Skeletal muscle cell (primary cell): Measurements from ENCODE around the gene HOXC5.
"Not testable (repeated sequence)": the region's sequence is repeated elsewhere in the genome, so short reads cannot be mapped to it uniquely, and the experiment has no call there.

Source experiments
- DNase-seq: peaks from one replicate; pipeline ENCODE4 v3.0.0-alpha.2; 2010; ENCODE audit warnings: low read depth
- H3K4me3 ChIP-seq: 2 replicates; pipeline ENCODE4 v1.5.1; 2011; ENCODE audit warnings: low read depth, mild to moderate bottlenecking, control low read depth, low read length, moderate library complexity

HOXC5 gene

DNA sequence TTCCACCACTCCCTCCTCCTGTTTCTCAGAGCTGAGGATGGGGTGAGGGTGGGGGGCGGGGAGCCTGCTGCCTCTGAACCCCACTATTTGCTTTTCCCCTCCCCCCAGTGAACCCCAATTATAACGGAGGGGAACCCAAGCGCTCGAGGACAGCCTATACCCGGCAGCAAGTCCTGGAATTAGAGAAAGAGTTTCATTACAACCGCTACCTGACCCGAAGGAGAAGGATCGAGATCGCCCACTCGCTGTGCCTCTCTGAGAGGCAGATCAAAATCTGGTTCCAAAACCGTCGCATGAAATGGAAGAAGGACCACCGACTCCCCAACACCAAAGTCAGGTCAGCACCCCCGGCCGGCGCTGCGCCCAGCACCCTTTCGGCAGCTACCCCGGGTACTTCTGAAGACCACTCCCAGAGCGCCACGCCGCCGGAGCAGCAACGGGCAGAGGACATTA is 21.9 kb downstream of the HOXC5 start:
- H3K4me3 ChIP-seq: peak overlapping the region; percentile 34
- no peak for DNase-seq

DNA sequence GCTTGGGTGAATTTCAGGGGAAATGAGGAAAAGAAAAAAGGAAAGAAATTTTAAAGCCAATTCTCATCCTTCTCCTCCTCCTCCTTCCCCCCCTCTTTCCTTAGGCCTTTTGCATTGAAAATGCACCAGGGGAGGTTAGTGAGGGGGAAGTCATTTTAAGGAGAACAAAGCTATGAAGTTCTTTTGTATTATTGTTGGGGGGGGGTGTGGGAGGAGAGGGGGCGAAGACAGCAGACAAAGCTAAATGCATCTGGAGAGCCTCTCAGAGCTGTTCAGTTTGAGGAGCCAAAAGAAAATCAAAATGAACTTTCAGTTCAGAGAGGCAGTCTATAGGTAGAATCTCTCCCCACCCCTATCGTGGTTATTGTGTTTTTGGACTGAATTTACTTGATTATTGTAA is 22.7 kb downstream of the HOXC5 start:
- no peak for DNase-seq
- no peak overlapping the region for H3K4me3 ChIP-seq

DNA sequence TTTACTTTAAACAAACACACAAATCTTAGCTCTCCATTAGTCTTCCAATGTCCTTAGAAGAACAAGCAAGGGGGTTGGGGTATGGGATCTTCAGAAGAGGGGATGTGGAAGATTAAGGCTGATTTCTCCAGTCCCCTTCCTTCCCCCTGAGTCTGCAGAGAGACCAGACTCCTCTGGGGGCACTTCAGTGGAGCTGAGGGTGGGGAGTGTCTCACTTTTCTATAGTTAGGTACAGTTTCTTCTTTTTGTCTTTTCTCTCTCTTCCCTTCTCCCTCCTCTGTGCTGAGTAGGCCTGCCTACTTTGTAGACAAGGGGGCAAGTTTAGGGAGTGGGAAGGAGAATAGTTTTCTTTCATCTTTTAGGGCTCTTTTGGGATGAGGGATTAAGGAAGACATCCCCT is 23.3 kb downstream of the HOXC5 start:
- DNase-seq: no peak
- H3K4me3 ChIP-seq: no peak overlapping the region

DNA sequence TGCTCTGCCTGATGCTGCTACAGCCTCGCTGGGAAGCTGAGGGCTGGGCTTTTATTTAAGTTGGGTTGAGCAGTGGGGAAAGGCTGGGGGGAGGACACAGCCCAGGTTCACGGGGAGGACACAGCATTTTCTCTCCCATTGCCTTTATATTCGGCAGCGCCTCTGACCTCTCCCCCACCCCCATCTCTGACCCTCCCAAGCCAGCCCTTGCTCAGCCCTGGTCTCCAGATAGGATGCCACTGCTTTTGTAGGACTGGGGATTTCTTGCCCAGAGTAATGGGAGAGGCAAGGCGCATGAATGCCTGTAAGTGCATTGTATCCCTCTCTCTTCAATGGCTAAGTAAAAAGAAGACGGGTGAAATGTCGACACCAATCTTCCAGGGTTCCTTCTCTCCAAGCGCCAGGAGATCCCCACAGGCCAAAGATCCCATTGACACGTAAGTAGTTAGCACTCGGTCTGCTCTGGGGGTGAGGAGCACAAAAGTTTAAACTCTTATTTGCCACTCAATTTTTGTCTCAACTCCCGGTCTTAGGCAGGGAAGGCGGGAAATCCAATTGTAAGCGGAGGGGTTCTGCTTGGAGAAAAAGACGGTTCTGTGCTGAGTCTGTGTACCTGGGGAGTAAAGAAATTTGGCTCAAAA is 25.4 kb downstream of the HOXC5 start:
- no peak for DNase-seq
- H3K4me3 ChIP-seq: no peak overlapping the region

DNA sequence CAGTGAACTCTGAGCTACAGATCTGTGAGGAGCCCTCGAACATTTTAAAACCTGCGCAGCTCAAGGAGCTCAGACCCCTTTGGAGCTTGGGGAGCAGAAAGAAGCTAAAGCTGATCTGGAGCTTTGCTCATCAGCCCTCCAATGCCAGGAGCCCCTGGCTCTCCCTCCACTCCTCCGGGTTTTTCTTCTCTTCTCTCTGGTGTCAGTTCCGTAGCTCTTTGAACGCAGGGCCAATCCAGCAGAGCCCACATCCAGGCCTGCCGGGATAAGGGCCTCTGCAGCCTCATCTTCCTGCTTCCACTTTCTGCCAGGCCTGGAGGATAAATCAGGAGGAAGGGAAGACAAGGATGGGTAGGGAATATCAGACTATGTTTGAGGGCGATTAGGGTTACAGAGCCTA is 26.8 kb downstream of the HOXC5 start:
- DNase-seq: no peak
- no peak overlapping the region for H3K4me3 ChIP-seq

DNA sequence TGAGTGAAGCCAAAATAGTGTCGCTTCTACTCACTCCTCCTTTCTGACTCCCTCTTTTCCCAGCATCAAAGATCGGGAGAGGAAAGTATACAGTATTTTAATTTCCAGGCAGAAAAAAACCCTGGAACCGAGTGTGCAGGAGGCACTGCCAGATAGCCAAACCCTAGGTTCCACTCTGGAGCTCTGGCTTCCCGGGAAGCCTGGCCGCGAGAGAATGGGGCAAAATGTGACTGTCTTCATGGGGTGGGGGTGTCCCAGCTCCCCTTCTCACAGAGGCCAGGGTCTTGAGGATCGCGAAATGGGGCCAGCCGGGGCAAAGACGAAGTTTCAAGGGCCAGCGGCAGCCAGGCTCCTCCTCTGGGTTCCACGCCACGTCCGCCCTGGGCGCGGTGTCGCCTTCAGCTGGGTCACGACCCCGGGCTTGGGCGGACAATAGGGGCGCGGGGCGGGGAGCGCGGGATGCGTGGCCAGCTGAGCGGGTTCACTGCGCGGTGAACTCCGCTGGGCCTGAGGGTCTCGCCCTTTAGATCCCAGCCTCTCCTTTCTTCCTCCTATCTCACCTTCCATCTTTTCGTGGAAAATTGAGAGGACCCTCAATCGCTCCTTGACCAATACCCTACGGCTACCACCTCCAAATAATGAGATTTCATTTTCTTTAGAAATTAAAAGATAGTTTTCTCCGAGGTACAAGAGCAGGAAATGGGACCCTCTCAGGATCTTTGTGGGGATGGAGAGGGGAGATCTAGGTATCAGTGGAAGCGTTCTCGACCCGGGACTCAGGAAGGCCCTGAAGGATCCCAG is 27.5 kb downstream of the HOXC5 start:
- no peak overlapping the region for H3K4me3 ChIP-seq
- DNase-seq: no peak

DNA sequence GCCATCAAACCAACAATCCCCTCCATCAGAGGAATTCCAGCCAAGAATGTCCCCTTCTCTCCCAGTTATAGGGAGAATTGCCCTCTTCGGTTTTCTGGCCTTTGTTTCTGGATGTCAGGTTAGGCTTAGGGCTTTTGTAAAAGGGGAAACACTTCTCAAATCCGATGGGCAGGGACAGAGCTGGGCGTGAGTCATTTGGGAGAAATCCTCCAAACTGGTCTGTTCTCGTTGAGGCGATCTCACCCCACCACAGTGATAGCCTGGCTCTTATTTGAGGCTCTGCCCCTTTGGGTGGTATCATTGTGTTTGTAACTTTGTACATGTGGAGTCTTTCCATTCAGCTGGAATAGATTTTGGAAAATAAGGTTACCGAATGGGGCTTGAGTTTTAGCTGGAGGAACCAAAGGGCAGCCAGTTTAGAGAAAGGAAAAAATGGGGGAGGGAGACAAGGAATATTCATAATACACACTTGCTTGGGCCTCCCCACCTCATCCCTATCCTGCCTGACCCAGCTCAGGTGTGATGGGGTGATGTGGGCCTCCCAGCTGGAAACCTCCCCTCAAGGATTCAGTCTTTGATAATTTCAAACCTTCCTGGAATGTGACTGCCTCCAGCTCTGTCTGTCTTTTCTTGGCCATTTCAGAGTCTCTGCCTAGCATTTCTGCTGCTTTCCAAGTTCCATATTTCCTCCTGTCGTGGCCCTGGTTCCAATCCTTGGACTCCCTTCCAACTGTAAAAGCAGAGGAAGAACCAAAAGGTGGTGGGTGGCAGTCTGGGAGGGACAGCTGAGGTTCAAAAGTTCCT is 28.3 kb downstream of the HOXC5 start:
- DNase-seq: no peak

DNA sequence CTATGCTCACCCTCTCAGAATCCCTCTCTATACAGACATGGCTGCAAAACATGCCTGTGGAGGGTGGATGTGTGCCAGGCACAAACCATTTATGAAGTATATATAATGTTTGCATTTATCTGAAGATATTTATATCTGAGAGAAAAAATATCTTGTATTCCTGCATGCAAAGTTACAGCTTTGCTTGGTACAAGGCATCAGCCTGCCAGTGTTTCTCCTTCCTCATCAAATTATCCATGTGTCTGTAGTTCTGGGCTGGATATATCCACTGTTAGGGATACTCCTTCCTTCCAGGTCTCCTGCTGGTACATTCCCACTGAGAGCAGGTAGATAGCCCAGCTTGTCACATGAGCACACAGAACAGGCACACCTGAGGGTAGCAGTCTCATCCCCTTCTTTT is 32.8 kb downstream of the HOXC5 start:
- H3K4me3 ChIP-seq: no peak overlapping the region
- no peak for DNase-seq

More for the DNA sequence above, 28.3 kb downstream of the HOXC5 start:
- no peak overlapping the region for H3K4me3 ChIP-seq

DNA sequence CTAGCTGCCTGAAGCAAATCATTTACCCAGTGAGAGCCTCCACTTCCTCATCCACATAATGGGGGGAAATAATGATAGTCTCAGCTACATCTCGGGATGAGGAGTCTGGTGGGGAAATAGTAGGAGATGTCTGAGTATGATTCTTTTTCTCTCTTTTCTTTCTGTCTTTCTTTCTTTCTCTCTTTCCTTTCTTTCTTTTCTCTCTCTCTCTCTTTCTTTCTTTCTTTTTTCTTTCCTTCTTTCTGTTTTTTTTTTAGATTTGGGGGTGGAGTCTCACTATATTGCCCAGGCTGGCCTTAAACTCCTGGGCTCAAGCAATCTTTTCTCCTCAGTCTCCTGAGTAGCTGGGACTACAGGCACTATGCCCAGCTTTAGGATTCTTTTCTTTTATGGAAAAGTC is 33.6 kb downstream of the HOXC5 start:
- DNase-seq: no peak
- H3K4me3 ChIP-seq: no peak overlapping the region

DNA sequence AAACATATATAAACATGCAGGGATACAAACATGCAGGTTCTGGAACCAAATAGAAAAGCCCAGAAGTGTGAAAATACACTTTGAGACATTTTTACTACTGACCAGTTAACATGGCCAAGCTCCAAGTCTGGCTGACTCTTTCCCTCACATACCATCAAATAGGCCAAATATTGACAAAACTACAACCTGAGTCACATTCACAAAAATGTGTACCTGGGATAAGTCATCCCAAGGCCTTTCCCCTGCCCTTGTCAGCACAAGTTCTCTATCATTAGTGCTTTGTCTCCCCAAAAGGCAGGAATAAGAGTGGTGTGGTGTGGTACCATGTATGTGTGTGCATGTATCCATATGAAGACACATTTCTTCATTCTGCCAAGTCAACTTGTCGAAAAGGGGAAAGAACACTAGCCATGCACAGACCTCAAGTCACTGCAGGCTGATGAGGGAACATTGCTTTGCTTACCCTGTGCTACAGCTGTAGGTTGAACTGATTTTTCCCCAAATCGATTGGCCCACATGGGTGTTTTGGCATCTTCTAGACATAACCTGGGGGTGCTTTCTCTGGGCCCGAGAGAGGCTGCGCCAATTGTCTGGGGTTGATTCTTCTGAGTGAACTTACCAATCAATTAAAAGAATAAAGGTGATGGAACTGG is 35.7 kb downstream of the HOXC5 start:
- DNase-seq: no peak
- no peak overlapping the region for H3K4me3 ChIP-seq

DNA sequence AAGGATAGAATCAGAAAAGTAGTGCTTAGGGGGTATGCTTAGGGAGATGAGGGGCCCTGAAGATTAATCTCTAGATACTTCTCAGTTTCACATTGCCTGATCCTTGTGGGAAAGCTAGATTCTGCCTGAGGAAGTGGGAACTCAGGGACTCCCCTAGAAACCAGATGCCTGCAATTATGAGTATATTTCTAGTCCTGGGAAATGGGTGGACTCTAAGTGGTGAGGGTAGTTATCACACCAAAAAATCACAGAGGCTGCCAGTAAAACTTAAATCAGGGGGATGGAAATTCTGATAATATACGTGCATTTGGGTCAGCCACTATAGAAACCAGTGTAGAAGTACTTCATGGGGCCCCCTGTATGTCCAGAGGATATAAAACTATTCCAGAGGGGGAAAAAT is 39.1 kb downstream of the HOXC5 start:
- DNase-seq: no peak
- no peak overlapping the region for H3K4me3 ChIP-seq

DNA sequence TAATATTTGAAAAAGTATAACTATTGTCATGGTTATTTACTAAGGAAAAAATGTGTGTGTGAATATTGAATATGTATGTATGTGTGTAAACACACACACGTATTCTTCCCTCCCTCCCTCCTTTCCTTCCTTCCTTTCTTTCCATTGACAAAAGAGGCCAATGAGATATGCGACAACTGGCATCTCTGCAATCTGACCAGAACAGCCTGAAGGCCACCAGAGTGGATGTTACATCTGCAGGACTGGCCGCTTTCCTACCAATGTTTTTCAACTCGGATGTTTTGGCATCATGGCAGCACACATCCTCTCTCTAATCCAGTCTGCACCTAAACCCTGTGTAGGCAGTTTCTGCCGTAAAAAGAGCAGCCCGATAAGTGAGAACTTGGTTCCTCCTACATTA is 41.5 kb downstream of the HOXC5 start:
- DNase-seq: no peak
- no peak overlapping the region for H3K4me3 ChIP-seq

DNA sequence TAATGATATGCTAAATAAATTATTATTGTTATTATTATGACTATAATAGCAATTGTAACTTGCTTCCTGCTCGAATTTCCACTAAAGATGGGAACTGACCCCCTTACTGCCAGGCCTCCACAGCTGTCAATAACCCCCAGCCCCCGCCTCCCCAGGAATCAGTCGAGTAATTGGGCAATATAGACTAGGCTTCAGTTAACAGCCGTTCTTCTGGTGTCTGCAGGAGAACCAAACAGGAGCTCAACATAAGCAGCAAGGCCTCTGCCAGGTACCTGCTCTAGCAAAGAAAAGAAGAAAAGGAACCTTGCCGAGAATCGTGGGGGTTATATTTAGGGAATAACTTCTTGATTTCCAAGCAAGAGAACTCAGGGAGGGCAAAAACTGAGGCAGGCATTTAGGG is 42.6 kb downstream of the HOXC5 start:
- no peak for DNase-seq
- no peak overlapping the region for H3K4me3 ChIP-seq

DNA sequence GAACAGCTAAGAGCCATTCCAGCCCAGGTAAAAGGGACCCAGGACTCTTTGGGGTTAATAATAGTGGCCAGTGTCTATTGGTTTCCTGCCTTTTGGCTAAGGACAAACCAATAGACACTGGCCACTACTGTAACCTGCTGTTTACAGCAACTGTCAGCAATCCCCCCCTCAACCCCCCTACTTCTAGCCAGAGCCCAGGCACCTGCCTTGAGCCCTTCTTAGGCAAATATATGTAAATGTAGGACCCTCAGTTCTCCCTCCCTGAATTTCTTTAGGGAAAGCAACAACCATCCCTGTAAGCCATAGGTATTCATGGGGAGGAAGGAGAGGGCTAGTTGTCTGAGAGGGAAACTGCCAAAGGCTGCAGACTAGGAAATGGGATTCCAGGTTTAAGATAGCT is 43.1 kb downstream of the HOXC5 start:
- DNase-seq: no peak
- no peak overlapping the region for H3K4me3 ChIP-seq

DNA sequence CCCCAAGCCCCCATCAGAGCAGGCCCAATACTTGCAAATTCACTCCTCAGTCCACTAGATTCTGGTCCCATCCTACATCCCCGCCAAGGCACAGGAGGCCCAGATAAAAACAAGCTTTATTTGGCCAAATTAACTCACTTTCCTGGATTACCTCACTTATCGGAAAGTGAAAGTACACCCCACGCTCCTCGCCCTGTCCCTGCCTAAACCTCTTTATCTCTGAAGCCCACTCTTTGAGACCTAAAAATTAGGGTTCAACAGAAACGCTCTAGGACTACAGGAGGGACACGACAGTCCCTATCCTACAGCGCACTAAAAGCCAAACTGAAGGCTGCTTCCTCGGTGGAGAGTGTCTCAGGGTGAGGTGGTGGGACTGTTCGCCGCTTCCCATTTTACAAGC is 45.0 kb downstream of the HOXC5 start:
- DNase-seq, H3K4me3 ChIP-seq: not testable (repeated sequence)

DNA sequence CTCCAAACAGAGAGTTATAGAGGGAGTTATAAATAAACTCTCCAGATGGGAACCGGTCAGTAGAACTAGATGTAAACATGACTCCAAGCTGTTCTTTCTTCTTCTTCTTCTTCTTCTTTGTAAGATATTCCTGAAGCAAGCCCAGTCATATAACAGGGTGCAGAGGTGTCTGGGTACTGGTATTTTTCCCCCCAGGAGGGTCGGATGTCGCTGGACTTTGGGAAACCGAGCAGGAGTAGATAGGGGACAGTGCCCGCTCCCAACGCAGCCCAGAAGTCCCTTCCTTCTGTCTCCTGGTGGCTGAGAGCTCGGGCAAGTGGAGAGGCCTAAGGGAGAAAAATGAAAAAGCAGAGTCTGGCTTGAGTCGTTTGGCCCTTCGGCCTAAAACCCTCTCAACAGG is 46.3 kb downstream of the HOXC5 start:
- DNase-seq: not testable (repeated sequence)
- H3K4me3 ChIP-seq: peak overlapping the region; percentile 9

DNA sequence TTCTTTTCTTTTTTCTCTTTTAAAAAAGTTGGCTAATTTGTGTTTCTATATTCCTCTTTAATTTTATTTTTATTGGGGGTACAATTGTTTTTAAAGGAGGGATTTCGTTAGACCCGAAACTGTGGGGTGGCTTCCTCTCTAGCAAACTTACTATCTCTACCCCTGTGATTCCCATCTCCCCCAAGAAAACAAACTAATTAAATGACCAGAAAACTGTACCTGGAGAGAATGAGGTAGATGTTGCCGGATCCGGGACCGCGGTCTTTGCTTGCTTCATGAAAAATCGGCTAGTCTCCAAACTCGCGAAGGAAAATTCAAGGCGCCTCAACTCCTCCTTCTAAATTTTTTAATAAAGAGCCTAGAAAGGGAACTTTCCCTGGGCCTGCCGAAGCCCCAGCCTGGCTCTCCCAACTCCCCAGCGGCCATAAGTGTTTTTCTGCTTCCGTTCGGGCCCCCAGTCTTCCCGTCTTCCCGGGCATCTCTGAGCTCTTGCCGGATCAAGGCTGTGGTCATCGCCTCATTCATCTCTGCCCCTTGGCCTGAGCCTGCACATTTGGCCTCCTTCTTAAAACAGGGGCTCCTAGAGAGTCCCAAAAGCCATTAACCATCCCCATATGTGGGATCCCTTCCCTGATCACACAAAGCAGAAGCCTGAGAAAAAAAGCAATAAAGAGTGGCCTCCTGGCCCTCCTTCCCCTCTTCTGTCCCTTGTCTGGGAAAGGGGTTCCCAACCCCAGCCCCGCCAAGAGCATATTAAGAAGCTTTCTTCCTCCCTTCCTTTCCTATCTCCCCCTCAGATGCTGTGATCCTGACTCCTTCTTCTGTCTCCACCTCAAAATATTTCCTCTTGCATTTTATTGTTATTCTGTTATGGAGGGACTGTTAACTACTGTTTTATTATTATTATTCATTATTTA is 47.4 kb downstream of the HOXC5 start:
- DNase-seq, H3K4me3 ChIP-seq: not testable (repeated sequence)

DNA sequence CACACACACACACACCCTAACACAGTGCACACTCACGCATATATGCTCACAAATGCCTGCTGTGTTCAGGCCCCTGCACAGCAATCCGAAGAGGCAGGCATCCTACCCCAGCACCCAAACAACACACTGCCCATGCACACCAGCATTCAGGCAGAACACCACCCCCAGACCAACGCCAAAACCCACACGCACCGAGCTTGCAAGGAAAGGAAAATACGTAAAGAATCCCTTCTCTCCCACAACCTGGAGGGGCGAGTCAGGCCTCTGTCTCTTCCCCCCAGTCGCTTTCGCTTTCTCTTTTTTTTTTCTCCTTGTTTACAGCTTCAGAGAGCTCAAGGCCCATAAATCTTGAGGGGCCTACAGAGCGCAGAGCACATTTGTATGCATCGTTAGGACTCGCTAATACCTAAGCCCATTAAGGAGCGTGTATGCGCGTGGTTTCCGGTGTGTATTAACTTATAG is 48.2 kb downstream of the HOXC5 start:
- not testable (repeated sequence) for H3K4me3 ChIP-seq, DNase-seq
